HepG2 (cell line): Measurements from ENCODE around the gene RASGRP2. TPM values are rescaled to one million over a fixed set of nuclear protein-coding genes. Genes with fewer than 3 reads are reported as not detected.

Experiments
- ATAC-seq: fragments of 200-7000 bp; cut with Tn5 transposase; 3 replicates; pipeline ENCODE4 v1.9.1; 2020; ENCODE audit warnings: mild to moderate bottlenecking, moderate library complexity
- BruUV-seq: library from RNA; stranded (reverse); fragments of 400-500 nt; replicated peaks from 2 replicates; lab custom pipeline; 2021; lab: Mats Ljungman, UMichigan
- CTCF ChIA-PET: fragments of 300-600 bp; formaldehyde crosslinking; extraction: SDS; loops from one replicate; lab custom pipeline; 2021; ENCODE audit warnings: low total read pairs, inconsistent platforms, low intra/inter-chr PET ratio; lab: Yijun Ruan, JAX
- POLR2A ChIA-PET: fragments of 350-600 bp; sonication (Branson Sonifier 250); formaldehyde crosslinking; loops from one replicate; lab custom pipeline; 2020; ENCODE audit warnings: antibody characterized with exemption, inconsistent platforms; lab: Yijun Ruan, JAX
- DNase-seq: peaks from one replicate; pipeline ENCODE4 v3.0.0-alpha.2; 2015; ENCODE audit warnings: low spot score
- FAIRE-seq: peaks from 3 replicates; lab custom pipeline; 2011; peaks lifted over from hg19 to GRCh38; lab: Jason Lieb, UNC
- H2AFZ ChIP-seq: one replicate; pipeline ENCODE4 v1.6.1; 2011; ENCODE audit warnings: low read length, inconsistent platforms
- H3K27ac ChIP-seq: fragments of 300-600 bp; 3 replicates; pipeline ENCODE4 v1.8.0; 2011; ENCODE audit warnings: mixed run types, mild to moderate bottlenecking, mixed read lengths, low read length, inconsistent platforms; ENCODE audit not compliant: insufficient read depth; ENCODE audit errors: extremely low read length
- H3K27me3 ChIP-seq, 2 experiments: fragments of 200-600 bp in 1 of 2; 2 replicates in 1 of 2; 3 replicates in 1 of 2; pipeline versions ENCODE4 v1.6.0 to v1.8.0; 2011; ENCODE audit warnings: low read length in 2 of 2, mild to moderate bottlenecking in 2 of 2, moderate library complexity in 2 of 2, inconsistent platforms in 1 of 2; ENCODE audit not compliant: insufficient read depth in 2 of 2, control insufficient read depth in 1 of 2
- H3K36me3 ChIP-seq, 2 experiments: fragments of 200-600 bp in 1 of 2; replicated peaks in 1 of 2; 2 replicates in 1 of 2; 3 replicates in 1 of 2; pipeline versions ENCODE4 v1.5.1 to v1.8.0; 2011; ENCODE audit warnings: low read length in 2 of 2, inconsistent platforms in 1 of 2; ENCODE audit not compliant: insufficient read depth in 2 of 2, control insufficient read depth in 1 of 2
- H3K4me1 ChIP-seq: 2 replicates; pipeline ENCODE4 v1.5.1; 2012; ENCODE audit warnings: low read length, inconsistent platforms; ENCODE audit not compliant: insufficient read depth
- H3K4me2 ChIP-seq: 2 replicates; pipeline ENCODE4 v1.6.0; 2011; ENCODE audit warnings: low read depth, low read length, inconsistent platforms
- H3K4me3 ChIP-seq, 3 experiments: fragments of 200-600 bp in 1 of 3; sonication (generic), shearing (Covaris generic) in 1 of 3; replicated peaks in 1 of 3; 2 replicates each; pipeline ENCODE4 v1.5.1; 2011 to 2016; ENCODE audit warnings: low read length in 3 of 3, inconsistent platforms in 2 of 3, low read depth in 2 of 3, mild to moderate bottlenecking in 2 of 3, control low read depth in 1 of 3, mixed read lengths in 1 of 3; ENCODE audit not compliant: insufficient read depth in 1 of 3
- H3K79me2 ChIP-seq: one replicate; pipeline ENCODE4 v1.6.1; 2011; ENCODE audit warnings: low read length, inconsistent platforms; ENCODE audit not compliant: insufficient read depth
- H3K9ac ChIP-seq: 2 replicates; pipeline ENCODE4 v1.6.0; 2011; ENCODE audit warnings: mild to moderate bottlenecking, low read depth, low read length, inconsistent platforms; ENCODE audit not compliant: insufficient read depth
- H3K9me3 ChIP-seq: 2 replicates; pipeline ENCODE4 v1.5.1; 2012; ENCODE audit warnings: mild to moderate bottlenecking, low read length
- H4K20me1 ChIP-seq: 2 replicates; pipeline ENCODE4 v1.6.0; 2011; ENCODE audit warnings: inconsistent platforms, mild to moderate bottlenecking, low read length, moderate library complexity; ENCODE audit not compliant: insufficient read depth
- ELF3 ChIP-seq: IDR thresholded peaks from 2 replicates; pipeline ENCODE4 v1.6.1; 2016; ENCODE audit warnings: missing genetic modification reagents, missing compliant biosample characterization
- HES4 ChIP-seq: sonication (generic); formaldehyde crosslinking; IDR thresholded peaks from 2 replicates; pipeline ENCODE4 v1.9.0; 2021; ENCODE audit warnings: mild to moderate bottlenecking, missing genetic modification reagents, borderline replicate concordance
- KIAA2018 ChIP-seq: sonication (generic); formaldehyde crosslinking; IDR thresholded peaks from 2 replicates; pipeline ENCODE4 v1.5.0; 2020; ENCODE audit warnings: mild to moderate bottlenecking, missing genetic modification reagents, borderline replicate concordance
- KLF12 ChIP-seq: sonication (generic); formaldehyde crosslinking; IDR thresholded peaks from 2 replicates; pipeline ENCODE4 v1.4.0; 2020; ENCODE audit warnings: missing genetic modification reagents, borderline replicate concordance
- MTA3 ChIP-seq: sonication (generic); formaldehyde crosslinking; IDR thresholded peaks from 2 replicates; pipeline ENCODE4 v1.4.0; 2020; ENCODE audit warnings: missing genetic modification reagents
- ZNF180 ChIP-seq: sonication (generic); formaldehyde crosslinking; IDR thresholded peaks from 2 replicates; pipeline ENCODE4 v1.4.0; 2020; ENCODE audit warnings: low read depth, missing genetic modification reagents, borderline replicate concordance
- ZNF570 ChIP-seq: sonication (generic); formaldehyde crosslinking; IDR thresholded peaks from 2 replicates; pipeline ENCODE4 v1.4.0; 2020; ENCODE audit warnings: mild to moderate bottlenecking, missing genetic modification reagents, borderline replicate concordance
- ZNF772 ChIP-seq: sonication (generic); formaldehyde crosslinking; IDR thresholded peaks from 2 replicates; pipeline ENCODE4 v1.5.0; 2020; ENCODE audit warnings: mild to moderate bottlenecking, missing genetic modification reagents
- ZNF784 ChIP-seq: sonication (generic); formaldehyde crosslinking; IDR thresholded peaks from 2 replicates; pipeline ENCODE4 v1.5.1; 2020; ENCODE audit warnings: missing genetic modification reagents, mild to moderate bottlenecking, borderline replicate concordance
- WGBS: methylation state at CpG from one replicate; pipeline ENCODE4 v1.1.6; 2017; ENCODE audit warnings: low lambda C conversion rate; 5-methylcytosine and 5-hydroxymethylcytosine counted together
- in situ Hi-C: cut with HindIII; loops from 2 replicates; pipeline ENCODE4 v1.10.0; 2017; ENCODE audit warnings: low pct_unique_long_range_greater_than_20kb; ENCODE audit not compliant: extremely low pct_ligation_motif_present
- intact Hi-C: fragments of 100-400 bp; cut with micrococcal nuclease; formaldehyde crosslinking; loops from one replicate; pipeline ENCODE4 v1.10.0; 2022; ENCODE audit not compliant: unreplicated experiment
- polyA plus RNA-seq, 8 experiments: library from polyadenylated mRNA; depleted of rRNA in 3 of 8; stranded (reverse) in 7 of 8; unstranded in 1 of 8; fragments of >200 nt; fragmentation: Illumina TruSeq in 4 of 8; extraction: Trizol in 4 of 8; gene quantifications; 2 replicates each; pipeline versions ENCODE4 v1.2.1 to v1.2.3, GENCODE V29; 2011 to 2016; ENCODE audit warnings: low read depth in 4 of 8, missing spikeins in 1 of 8, mixed read lengths in 1 of 8; ENCODE audit not compliant: insufficient read depth in 1 of 8
- total RNA-seq, 5 experiments: library from RNA; depleted of rRNA; stranded (reverse); fragments of >200 nt; fragmentation: Illumina TruSeq; extraction: Trizol; gene quantifications; 2 replicates each; pipeline ENCODE4 v1.2.3, GENCODE V29; 2016; ENCODE audit warnings: low read depth in 1 of 5

Gene RASGRP2
- total and polyA plus RNA-seq, 2 of the 13 experiments (the other 11 are each of a cell fraction or from before 2014, with no cell fraction given): 0.61 TPM; not detected in 1

- H3K27ac ChIP-seq: no peak overlapping the region
- no peak overlapping the region for H3K4me2 ChIP-seq
- TF ChIP-seq HES4 (no peak), KIAA2018 (CRISPR knock-in tag) (no peak), ZNF180 (no peak), KLF12 (CRISPR knock-in tag) (no peak), ELF3 (CRISPR knock-in tag) (no peak), ZNF784 (CRISPR knock-in tag) (no peak), MTA3 (no peak), ZNF570 (CRISPR knock-in tag) (no peak), ZNF772 (CRISPR knock-in tag) (no peak)
- in situ Hi-C loops: no loop called here
- no peak for ATAC-seq
- H4K20me1 ChIP-seq: peaks cover 67% of the 10 kb centered on the region
- intact Hi-C loops: no loop called here
- no peak overlapping the region for H3K9ac ChIP-seq
- DNase-seq: no peak
- ChIA-PET CTCF (no interaction called here), POLR2A (interaction anchor here (1.1 to 3.8 kb wide), 2 partner anchors 12 to 14 kb away, joined by 3 to 23 read pairs; partner anchors contain the start of gene SF1)
- H3K4me3 ChIP-seq: no peak overlapping the region
- no peak for FAIRE-seq
- peaks cover 41 to 63% of the 10 kb centered on the region in 2 experiments for H3K36me3 ChIP-seq
- BruUV-seq: TSS peak; percentile 25
- no peak overlapping the region for H2AFZ ChIP-seq
- WGBS: 100% methylated on average over 8 of the region's 8 CpGs
- H3K27me3 ChIP-seq: no peaks in the 10 kb centered on the region
- no peaks in the 10 kb centered on the region for H3K9me3 ChIP-seq
- peaks cover 4% of the 10 kb centered on the region for H3K79me2 ChIP-seq
- peaks cover 12% of the 10 kb centered on the region for H3K4me1 ChIP-seq
These were observed 20.8 kb upstream of the RASGRP2 start for GRCh38 chr11:64764753-64765152.
